H1 (cell line): ENCODE data around the gene LRRC43. TPM values are rescaled to one million over a fixed set of nuclear protein-coding genes. Genes with fewer than 3 reads are reported as not detected.

Source experiments
- CTCF ChIA-PET: fragments of 300-600 bp; sonication (Branson Sonifier 250); formaldehyde crosslinking; loops from one replicate; lab custom pipeline; 2021; ENCODE audit not compliant: partially characterized antibody; lab: Charles Lee
- POLR2A ChIA-PET: fragments of 300-600 bp; sonication (Branson Sonifier 250); formaldehyde crosslinking; loops from one replicate; lab custom pipeline; 2021; ENCODE audit warnings: inconsistent platforms; ENCODE audit not compliant: partially characterized antibody; lab: Charles Lee
- DNase-seq, 2 experiments: peaks; one replicate each; pipeline versions ENCODE4 v3.0.0 to v3.0.0-alpha.2; 2010 to 2022; ENCODE audit warnings: low spot score in 2 of 2, low read depth in 1 of 2, mixed read lengths in 1 of 2
- FAIRE-seq: peaks from 2 replicates; lab custom pipeline; 2011; peaks lifted over from hg19 to GRCh38; lab: Jason Lieb, UNC
- H2AFZ ChIP-seq: 2 replicates; pipeline ENCODE4 v1.8.1; 2012; ENCODE audit warnings: low read length, inconsistent platforms
- H2AK5ac ChIP-seq: 2 replicates; pipeline ENCODE4 v1.6.1; 2013; ENCODE audit warnings: low read depth, low read length
- H2BK120ac ChIP-seq: replicated peaks from 2 replicates; pipeline ENCODE3; 2013; ENCODE audit warnings: low read depth, low read length, inconsistent platforms
- H2BK12ac ChIP-seq: 2 replicates; pipeline ENCODE4 v1.6.1; 2013; ENCODE audit warnings: low read depth, low read length
- H2BK15ac ChIP-seq: 2 replicates; pipeline ENCODE4 v1.6.1; 2013; ENCODE audit warnings: low read length
- H2BK20ac ChIP-seq: 2 replicates; pipeline ENCODE4 v1.6.1; 2013; ENCODE audit warnings: low read length
- H2BK5ac ChIP-seq: 2 replicates; pipeline ENCODE4 v1.6.1; 2013; ENCODE audit warnings: low read depth, low read length
- H3K14ac ChIP-seq: 2 replicates; pipeline ENCODE4 v1.6.1; 2013; ENCODE audit warnings: inconsistent platforms; ENCODE audit not compliant: insufficient read length
- H3K18ac ChIP-seq: 2 replicates; pipeline ENCODE4 v1.6.1; 2013; ENCODE audit warnings: low read length; ENCODE audit errors: extremely low read depth
- H3K23ac ChIP-seq: 2 replicates; pipeline ENCODE4 v1.6.1; 2013; ENCODE audit warnings: inconsistent platforms; ENCODE audit not compliant: insufficient read length
- H3K23me2 ChIP-seq: 2 replicates; pipeline ENCODE4 v1.6.1; 2013; ENCODE audit warnings: low read depth, low read length
- H3K27ac ChIP-seq: 2 replicates; pipeline ENCODE4 v1.6.1; 2011; ENCODE audit warnings: low read depth, low read length, inconsistent platforms
- H3K27me3 ChIP-seq, 4 experiments: replicated peaks in 1 of 4; 1 replicate in 1 of 4; 2 replicates in 3 of 4; pipeline versions ENCODE4 v1.6.1 to v1.8.1; 2011 to 2013; ENCODE audit warnings: low read length in 3 of 4, mild to moderate bottlenecking in 3 of 4, inconsistent platforms in 2 of 4, mixed read lengths in 2 of 4, moderate library complexity in 1 of 4; ENCODE audit not compliant: control insufficient read depth in 3 of 4, insufficient read depth in 3 of 4; ENCODE audit errors: extremely low read depth in 1 of 4
- H3K36me3 ChIP-seq, 4 experiments: 2 replicates each; pipeline versions ENCODE4 v1.6.1 to v1.8.1; 2011 to 2013; ENCODE audit warnings: mild to moderate bottlenecking in 4 of 4, low read length in 3 of 4, moderate library complexity in 2 of 4, control low read depth in 1 of 4, inconsistent platforms in 1 of 4; ENCODE audit not compliant: insufficient read depth in 4 of 4, control insufficient read depth in 2 of 4
- H3K4ac ChIP-seq: replicated peaks from 2 replicates; pipeline ENCODE3; 2013; ENCODE audit warnings: low read length, low read depth, mixed read lengths, inconsistent platforms; ENCODE audit not compliant: insufficient read length
- H3K4me1 ChIP-seq, 4 experiments: replicated peaks in 1 of 4; 1 replicate in 1 of 4; 2 replicates in 3 of 4; pipeline versions ENCODE4 v1.6.1 to v1.8.1; 2011 to 2013; ENCODE audit warnings: low read length in 3 of 4, inconsistent platforms in 2 of 4, mixed read lengths in 1 of 4; ENCODE audit not compliant: insufficient read depth in 4 of 4, control insufficient read depth in 3 of 4
- H3K4me2 ChIP-seq, 2 experiments: 2 replicates each; pipeline versions ENCODE4 v1.6.1 to v1.8.1; 2011 to 2013; ENCODE audit warnings: low read depth in 2 of 2, low read length in 2 of 2, control low read depth in 1 of 2, inconsistent platforms in 1 of 2, mild to moderate bottlenecking in 1 of 2; ENCODE audit not compliant: insufficient read depth in 1 of 2
- H3K4me3 ChIP-seq, 4 experiments: fragments of 200-600, 300-600 bp in 1 of 4; sonication (generic), shearing (Covaris generic), sonication (Bioruptor Twin) in 1 of 4; 2 replicates each; pipeline versions ENCODE4 v1.5.1 to v1.8.1; 2011 to 2016; ENCODE audit warnings: low read length in 4 of 4, low read depth in 3 of 4, control low read depth in 2 of 4, inconsistent platforms in 2 of 4, mild to moderate bottlenecking in 2 of 4, mixed read lengths in 1 of 4, moderate library complexity in 1 of 4; ENCODE audit not compliant: insufficient read depth in 2 of 4; ENCODE audit errors: extremely low read depth in 1 of 4
- H3K56ac ChIP-seq: replicated peaks from 2 replicates; pipeline ENCODE3; 2013; ENCODE audit warnings: low read depth, mild to moderate bottlenecking, mixed read lengths, low read length, inconsistent platforms; ENCODE audit not compliant: insufficient read length
- H3K79me1 ChIP-seq: 2 replicates; pipeline ENCODE4 v1.6.1; 2013; ENCODE audit warnings: low read depth, low read length, control low read depth
- H3K79me2 ChIP-seq, 2 experiments: 2 replicates each; pipeline versions ENCODE4 v1.6.1 to v1.8.1; 2012 to 2013; ENCODE audit warnings: low read length in 2 of 2, mild to moderate bottlenecking in 2 of 2, inconsistent platforms in 1 of 2; ENCODE audit not compliant: insufficient read depth in 2 of 2, control insufficient read depth in 1 of 2
- H3K9ac ChIP-seq, 4 experiments: replicated peaks in 1 of 4; 1 replicate in 1 of 4; 2 replicates in 3 of 4; pipeline versions ENCODE4 v1.6.1 to v1.8.1; 2011 to 2013; ENCODE audit warnings: low read depth in 3 of 4, low read length in 3 of 4, control low read depth in 2 of 4, mild to moderate bottlenecking in 2 of 4, moderate library complexity in 2 of 4, inconsistent platforms in 1 of 4; ENCODE audit errors: extremely low read depth in 1 of 4
- H3K9me3 ChIP-seq, 2 experiments: 2 replicates each; pipeline versions ENCODE4 v1.6.1 to v1.8.1; 2012 to 2013; ENCODE audit warnings: mild to moderate bottlenecking in 2 of 2, moderate library complexity in 2 of 2, control low read depth in 1 of 2, inconsistent platforms in 1 of 2, low read depth in 1 of 2, low read length in 1 of 2, mixed read lengths in 1 of 2; ENCODE audit not compliant: insufficient read depth in 2 of 2
- H4K20me1 ChIP-seq, 2 experiments: replicated peaks in 1 of 2; 2 replicates each; pipeline versions ENCODE3 to v1.8.1; 2011 to 2013; ENCODE audit warnings: inconsistent platforms in 2 of 2, low read length in 2 of 2, mild to moderate bottlenecking in 1 of 2; ENCODE audit not compliant: insufficient read depth in 2 of 2, control insufficient read depth in 1 of 2
- H4K5ac ChIP-seq: 2 replicates; pipeline ENCODE4 v1.6.1; 2013; ENCODE audit warnings: low read length, low read depth, mixed read lengths, inconsistent platforms; ENCODE audit not compliant: insufficient read length
- H4K8ac ChIP-seq: 2 replicates; pipeline ENCODE4 v1.8.0; 2013; ENCODE audit warnings: mild to moderate bottlenecking, moderate library complexity, low read length, inconsistent platforms; ENCODE audit not compliant: insufficient read depth; ENCODE audit errors: extremely low read depth
- H4K91ac ChIP-seq: replicated peaks from 2 replicates; pipeline ENCODE3; 2013; ENCODE audit warnings: low read length, mixed read lengths, inconsistent platforms; ENCODE audit not compliant: insufficient read length
- CHD2 ChIP-seq: IDR thresholded peaks from 2 replicates; pipeline ENCODE4 v1.6.1; 2012; ENCODE audit warnings: low read length, improper control_type of control experiment
- GTF2F1 ChIP-seq: IDR thresholded peaks from 2 replicates; pipeline ENCODE4 v1.6.1; 2012; ENCODE audit warnings: low read depth, low read length, improper control_type of control experiment, borderline replicate concordance
- JUN ChIP-seq: IDR thresholded peaks from 2 replicates; pipeline ENCODE4 v1.6.1; 2011; ENCODE audit warnings: low read depth, mild to moderate bottlenecking, improper control_type of control experiment, low read length
- WGBS, 2 experiments: shearing (Covaris generic) in 1 of 2; methylation state at CpG; one replicate each; pipeline versions ENCODE4 v1.1.6 to v1.1.7; 2013 to 2015; ENCODE audit warnings: low lambda C conversion rate in 2 of 2, mixed read lengths in 2 of 2, inconsistent platforms in 1 of 2, low coverage in 1 of 2, missing lambda C conversion rate in 1 of 2; ENCODE audit not compliant: insufficient replicate concordance in 2 of 2, insufficient coverage in 1 of 2, insufficient read length in 1 of 2; ENCODE audit errors: extremely low coverage in 1 of 2, missing lambda C conversion rate in 1 of 2; 5-methylcytosine and 5-hydroxymethylcytosine counted together
- polyA plus RNA-seq, 7 experiments: library from polyadenylated mRNA; depleted of rRNA in 3 of 7; stranded (reverse) in 5 of 7; unstranded in 2 of 7; fragments of >200 nt in 5 of 7; fragments of 200-250 nt in 2 of 7; gene quantifications; 1 replicate in 5 of 7; 2 replicates in 1 of 7; 4 replicates in 1 of 7; pipeline versions ENCODE4 v1.2.1 to v1.2.3, GENCODE V29; 2011 to 2013; ENCODE audit warnings: missing spikeins in 2 of 7, mixed read lengths in 2 of 7
- total RNA-seq: library from RNA; stranded (reverse); fragmentation: NEBNext Ultra II Directional; extraction: Animal tissue kit (Norgen Biotek cat#: 25700); gene quantifications from 2 replicates; pipeline ENCODE4 v1.2.1, GENCODE V29; 2021
- TF ChIP-seq, protein P1 (sequence below): IDR thresholded peaks from 2 replicates; pipeline ENCODE4 v1.6.1; 2011; ENCODE audit warnings: low read depth, mild to moderate bottlenecking, low read length; ENCODE audit not compliant: insufficient read depth

LRRC43 gene
- total and polyA plus RNA-seq, 2 of the 8 experiments (the other 6 are each of a cell fraction or from before 2014, with no cell fraction given): 0.35 to 0.44 TPM

DNA sequence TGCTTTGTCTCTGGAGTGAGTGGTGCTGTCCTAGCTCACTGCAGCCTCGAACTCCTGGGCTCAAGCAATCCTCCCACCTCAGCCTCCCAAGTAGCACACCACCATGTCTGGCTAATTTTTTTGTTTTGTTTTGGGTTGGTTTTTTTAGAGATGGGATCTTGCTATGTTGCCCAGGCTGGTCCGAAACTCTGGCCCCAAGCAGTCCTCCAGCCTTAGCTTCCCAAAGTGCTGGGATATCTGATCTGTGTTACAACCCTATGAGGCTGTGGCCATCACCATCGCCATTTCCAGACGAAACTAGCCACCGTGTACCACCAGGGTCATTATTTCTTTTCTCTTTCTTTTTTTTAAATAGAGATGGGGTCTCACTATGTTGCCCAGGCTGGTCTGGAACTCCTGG lies 11.5 kb upstream of the LRRC43 start:
- Histone ChIP-seq H3K9ac (no peak overlapping the region), H3K23me2 (no peaks in the 10 kb centered on the region), H3K27ac (no peak overlapping the region), H3K23ac (no peak overlapping the region), H2BK15ac (no peak overlapping the region), H3K56ac (no peak overlapping the region), H2BK5ac (no peak overlapping the region), H2BK20ac (no peak overlapping the region), H2AK5ac (no peak overlapping the region), H3K79me1 (no peaks in the 10 kb centered on the region), H2AFZ (no peak overlapping the region), H3K27me3 (peaks cover 0 to 3% (median 0%) of the 10 kb centered on the region in 4 experiments; a peak in 1 of 7 replicates), H3K9me3 (no peaks in the 10 kb centered on the region), H3K4ac (no peak overlapping the region), H3K79me2 (no peaks in the 10 kb centered on the region), H3K18ac (no peak overlapping the region), H2BK12ac (no peak overlapping the region), H2BK120ac (no peak overlapping the region), H3K4me2 (no peak overlapping the region), H4K20me1 (no peaks in the 10 kb centered on the region), H3K36me3 (no peaks in the 10 kb centered on the region), H4K91ac (no peak overlapping the region), H4K8ac (no peak overlapping the region), H3K14ac (no peak overlapping the region), H3K4me1 (no peaks in the 10 kb centered on the region), H4K5ac (no peak overlapping the region), H3K4me3 (no peak overlapping the region)
- TF ChIP-seq JUN (no peak), CHD2 (no peak), GTF2F1 (no peak)
- TF ChIP-seq, protein P1, sequence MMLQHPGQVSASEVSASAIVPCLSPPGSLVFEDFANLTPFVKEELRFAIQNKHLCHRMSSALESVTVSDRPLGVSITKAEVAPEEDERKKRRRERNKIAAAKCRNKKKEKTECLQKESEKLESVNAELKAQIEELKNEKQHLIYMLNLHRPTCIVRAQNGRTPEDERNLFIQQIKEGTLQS: no peak
- WGBS, 2 experiments: 91% methylated on average over 5 of the region's 5 CpGs; no CpG with 5 or more reads in 1 of the 2 experiments
- no peak for FAIRE-seq
- DNase-seq: no peak
- ChIA-PET POLR2A (no interaction called here), CTCF (interaction anchor here (1.1 to 3.1 kb wide), 2 partner anchors 19 to 48 kb away, joined by 3 to 17 read pairs; no protein-coding TSS in a partner anchor)
